Measurements from ENCODE around the gene MYO5C. TPM values are rescaled to one million over a fixed set of nuclear protein-coding genes. Genes with fewer than 3 reads are reported as not detected.
"Not testable (repeated sequence)": the region's sequence is repeated elsewhere in the genome, so short reads cannot be mapped to it uniquely, and the experiment has no call there.

The MYO5C gene
- total RNA-seq, 1 donor from 2014 or later = 2.3 TPM

DNA sequence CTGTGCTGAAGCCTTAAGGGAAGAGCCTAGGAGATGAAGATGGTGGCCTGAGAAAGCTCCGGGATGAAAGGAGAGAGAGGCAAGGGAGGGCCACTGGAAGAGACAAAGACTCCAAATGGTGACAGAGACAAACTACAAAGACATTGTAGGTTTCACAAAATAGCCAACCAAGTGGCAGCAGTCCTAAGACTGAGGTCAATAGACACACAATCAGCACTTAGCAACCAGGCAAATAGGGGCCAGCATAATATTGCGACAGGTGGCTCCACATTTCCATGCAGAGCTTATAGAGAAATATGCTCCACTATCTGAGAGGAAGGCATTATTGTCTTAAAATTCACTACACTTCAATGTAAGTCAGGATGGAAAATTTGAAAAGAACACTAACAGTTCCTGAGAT is 22.1 kb upstream of the MYO5C start:
- no peak for ATAC-seq (ENCODE audit: poor library complexity)
- intact Hi-C loops (cut with DNase I) = no loop called here
- no peak for DNase-seq

GRCh38 chr15:52317022-52317421 is 21.4 kb upstream of the MYO5C start:
- DNase-seq (no peak), ATAC-seq (ENCODE audit: poor library complexity) (no peak)
- intact Hi-C loops (cut with DNase I) = no loop called here

GRCh38 chr15:52309154-52309548 is 13.5 kb upstream of the MYO5C start:
- DNase-seq (no peak), ATAC-seq (ENCODE audit: poor library complexity) (peak; percentile 20)
- intact Hi-C loops (cut with DNase I) = no loop called here

DNA sequence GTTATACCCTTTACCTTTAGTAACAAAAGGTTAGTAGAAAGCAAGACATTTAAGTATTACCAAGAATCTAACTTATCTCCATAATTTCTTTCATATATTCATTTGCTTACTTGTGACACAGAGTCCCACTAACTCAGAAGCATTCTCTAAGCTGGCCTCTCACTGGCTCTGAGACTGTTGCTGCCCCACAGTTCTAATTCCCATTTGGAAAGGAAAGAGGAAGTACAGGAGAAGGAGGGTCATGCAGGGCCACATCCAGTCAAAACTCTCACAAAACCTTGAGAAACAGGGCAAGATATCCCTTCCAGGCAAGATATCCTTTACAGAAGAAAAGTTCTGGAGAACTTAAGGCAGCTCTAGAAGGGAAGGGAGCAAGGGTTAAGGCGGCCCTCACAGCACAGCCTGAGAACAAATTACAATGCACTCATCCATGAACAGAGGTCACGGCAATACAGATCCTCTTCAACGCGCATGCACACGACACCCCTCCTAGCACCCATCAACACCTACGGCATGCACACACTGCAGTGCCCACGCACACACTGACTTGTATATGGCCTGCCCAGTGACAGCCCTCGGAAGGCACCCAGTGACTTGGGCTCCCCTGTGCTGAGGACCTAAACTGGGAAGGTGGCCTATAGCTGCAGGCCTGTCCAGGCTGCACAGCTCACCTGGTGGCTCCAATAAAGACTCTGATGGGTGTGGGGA is 13.0 kb upstream of the MYO5C start:
- ATAC-seq (ENCODE audit: poor library complexity) (peak; percentile 43), DNase-seq (no peak)
- intact Hi-C loops (cut with DNase I) = no loop called here

DNA sequence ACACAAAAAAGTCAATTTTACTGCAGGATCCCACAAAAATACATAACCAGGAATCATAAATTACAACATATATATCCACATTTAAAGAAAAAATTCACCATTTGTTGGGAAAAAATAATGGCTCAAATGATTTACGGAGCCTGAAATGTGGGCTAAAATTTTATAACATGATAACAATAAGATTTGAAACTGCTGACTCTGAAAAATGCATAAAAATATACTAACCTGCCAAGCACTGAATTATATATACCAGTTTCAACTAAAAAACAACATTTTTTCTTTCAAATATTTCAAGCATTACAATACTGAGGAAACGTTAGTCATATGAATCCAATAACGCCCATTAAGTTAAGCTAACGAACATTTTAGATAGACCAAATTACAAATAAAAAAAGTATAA is 12.2 kb upstream of the MYO5C start:
- intact Hi-C loops (cut with DNase I) = no loop called here
- DNase-seq (no peak), ATAC-seq (ENCODE audit: poor library complexity) (no peak)

DNA sequence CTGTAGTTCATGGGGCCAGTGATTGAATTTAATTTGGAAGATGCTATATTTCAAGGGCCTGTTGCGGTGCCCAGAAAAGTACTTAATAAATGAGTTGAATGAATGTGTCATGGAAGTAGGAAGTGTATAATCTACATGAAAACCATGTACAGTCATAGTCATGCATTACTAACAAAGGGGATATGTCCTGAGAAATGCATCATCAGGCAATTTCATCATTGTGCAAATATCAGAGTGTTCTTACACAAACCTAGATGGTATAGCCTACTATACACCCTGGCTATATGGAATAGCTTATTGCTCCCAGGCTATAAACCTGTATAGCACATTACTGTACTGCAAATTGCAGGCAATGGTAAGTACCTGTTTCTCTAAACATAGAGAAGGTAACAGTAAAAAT is 10.7 kb upstream of the MYO5C start:
- intact Hi-C loops (cut with DNase I) = no loop called here
- DNase-seq (no peak), ATAC-seq (ENCODE audit: poor library complexity) (no peak)

- intact Hi-C loops (cut with DNase I) = no loop called here
- no peak for DNase-seq
- ATAC-seq (ENCODE audit: poor library complexity) = no peak
Observed at GRCh38 chr15:52303093-52303772, 7.6 kb upstream of the MYO5C start.

DNA sequence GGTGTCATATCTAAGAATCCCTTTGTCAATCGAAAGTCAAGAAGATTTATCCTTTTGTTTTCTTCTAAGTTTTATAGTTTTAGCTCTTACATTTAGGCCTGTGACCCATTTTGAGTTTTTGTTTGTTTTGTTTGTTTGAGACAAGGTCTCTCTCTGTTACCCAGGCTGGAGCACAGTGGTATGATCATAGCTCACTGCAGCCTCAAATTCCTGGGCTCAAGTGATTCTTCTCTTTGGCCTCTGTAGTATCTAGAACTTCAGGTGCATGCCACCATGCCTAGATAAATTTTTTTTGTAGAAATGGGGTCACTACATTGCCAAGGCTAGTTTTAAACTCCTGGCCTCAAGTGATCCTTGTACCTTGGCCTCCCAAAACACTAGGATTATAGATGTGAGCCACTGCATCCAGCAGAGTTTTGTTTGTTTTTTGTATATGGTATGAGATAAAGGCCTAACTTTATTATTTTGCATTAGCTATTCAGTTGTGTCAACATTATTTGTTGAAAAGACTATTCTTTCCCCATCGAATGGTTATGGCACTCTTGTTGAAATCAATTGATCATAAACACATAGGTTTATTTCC is 5.8 kb upstream of the MYO5C start:
- ATAC-seq (ENCODE audit: poor library complexity) = no peak
- no peak for DNase-seq
- intact Hi-C loops (cut with DNase I) = no loop called here

DNA sequence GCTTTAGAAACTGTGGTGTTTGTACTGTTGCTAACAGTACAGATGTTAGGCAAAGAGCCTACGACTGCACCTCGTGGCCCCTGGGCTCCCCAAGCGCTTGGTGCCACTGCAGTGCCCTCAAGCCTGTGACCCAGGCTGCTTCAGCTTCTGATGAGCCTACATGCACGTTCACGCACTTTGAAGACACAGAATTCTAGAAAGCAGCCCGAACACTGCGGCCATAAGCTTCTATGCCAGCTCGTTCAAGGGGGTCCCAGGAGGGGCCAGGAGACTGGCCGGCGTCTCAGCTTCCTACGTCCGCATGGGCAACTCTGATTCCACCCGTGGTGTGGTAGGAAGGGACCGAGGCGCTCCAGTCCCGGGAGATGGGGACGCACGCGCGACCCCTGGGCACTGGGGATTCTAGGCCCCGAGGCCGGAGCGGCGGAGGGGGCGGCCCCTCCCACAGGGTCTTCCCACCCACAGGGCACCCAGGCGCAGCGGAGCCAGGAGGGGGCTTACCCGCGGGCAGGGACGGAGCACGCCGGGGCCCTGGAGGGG is 653 bp downstream of the MYO5C start:
- DNase-seq (no peak), ATAC-seq (ENCODE audit: poor library complexity) (peak; percentile 13)
- intact Hi-C loops (cut with DNase I) = no loop called here

- DNase-seq (no peak), ATAC-seq (ENCODE audit: poor library complexity) (no peak)
- intact Hi-C loops (cut with DNase I) = no loop called here
Observed at GRCh38 chr15:52292780-52293392, 2.7 kb downstream of the MYO5C start.

- ATAC-seq (ENCODE audit: poor library complexity) = no peak
- intact Hi-C loops (cut with DNase I) = no loop called here
- no peak for DNase-seq
Observed at GRCh38 chr15:52291204-52291603, 4.4 kb downstream of the MYO5C start.

- intact Hi-C loops (cut with DNase I) = no loop called here
- DNase-seq = no peak
- no peak for ATAC-seq (ENCODE audit: poor library complexity)
Observed at GRCh38 chr15:52290800-52291199, 4.8 kb downstream of the MYO5C start.

- ATAC-seq (ENCODE audit: poor library complexity) (no peak), DNase-seq (no peak)
- intact Hi-C loops (cut with DNase I) = no loop called here
Observed at GRCh38 chr15:52290329-52290728, 5.3 kb downstream of the MYO5C start.

DNA sequence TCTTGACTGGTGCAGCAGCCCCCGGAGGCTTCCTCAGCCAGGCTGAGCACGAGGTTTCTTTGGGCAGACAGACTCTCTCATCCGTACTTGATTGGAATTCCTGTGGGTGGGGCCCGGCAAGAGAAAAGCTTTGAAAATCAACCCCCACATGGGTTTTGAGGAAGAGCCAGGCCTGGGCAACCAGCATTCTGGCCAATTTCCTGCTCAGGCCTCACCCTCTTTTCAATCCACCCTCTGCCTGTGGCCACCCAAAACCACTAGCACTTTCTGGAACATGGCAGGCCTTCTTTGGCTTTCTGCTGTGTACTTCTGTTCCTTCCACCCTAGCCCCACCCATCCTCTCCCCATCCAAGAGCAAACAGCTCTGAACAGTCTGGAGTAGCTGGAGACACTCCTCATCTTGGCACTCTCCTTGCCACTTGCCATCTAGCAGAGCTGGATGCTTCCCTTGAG is 5.9 kb downstream of the MYO5C start:
- intact Hi-C loops (cut with DNase I) = no loop called here
- no peak for DNase-seq
- peak; percentile 29 for ATAC-seq (ENCODE audit: poor library complexity)

DNA sequence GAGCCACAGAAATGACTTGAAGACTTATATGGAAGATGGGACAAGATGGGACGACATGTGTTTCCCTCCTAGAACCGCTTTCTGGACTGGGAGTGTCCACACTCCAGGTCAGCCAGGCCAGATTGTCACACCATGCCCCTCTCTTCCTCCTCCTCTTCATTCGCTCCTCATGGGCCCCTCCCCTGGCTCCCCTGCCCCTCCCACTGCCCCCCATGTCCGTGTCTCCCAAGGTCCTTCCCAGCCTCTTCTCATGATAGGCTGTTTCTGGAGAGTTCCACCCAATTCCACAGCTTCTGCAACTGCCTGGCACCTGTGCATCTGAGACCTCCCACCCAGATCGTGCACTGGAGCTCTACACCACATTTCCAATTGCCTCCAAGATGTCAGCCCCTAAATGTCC is 6.6 kb downstream of the MYO5C start:
- intact Hi-C loops (cut with DNase I) = no loop called here
- DNase-seq (no peak), ATAC-seq (ENCODE audit: poor library complexity) (no peak)

DNA sequence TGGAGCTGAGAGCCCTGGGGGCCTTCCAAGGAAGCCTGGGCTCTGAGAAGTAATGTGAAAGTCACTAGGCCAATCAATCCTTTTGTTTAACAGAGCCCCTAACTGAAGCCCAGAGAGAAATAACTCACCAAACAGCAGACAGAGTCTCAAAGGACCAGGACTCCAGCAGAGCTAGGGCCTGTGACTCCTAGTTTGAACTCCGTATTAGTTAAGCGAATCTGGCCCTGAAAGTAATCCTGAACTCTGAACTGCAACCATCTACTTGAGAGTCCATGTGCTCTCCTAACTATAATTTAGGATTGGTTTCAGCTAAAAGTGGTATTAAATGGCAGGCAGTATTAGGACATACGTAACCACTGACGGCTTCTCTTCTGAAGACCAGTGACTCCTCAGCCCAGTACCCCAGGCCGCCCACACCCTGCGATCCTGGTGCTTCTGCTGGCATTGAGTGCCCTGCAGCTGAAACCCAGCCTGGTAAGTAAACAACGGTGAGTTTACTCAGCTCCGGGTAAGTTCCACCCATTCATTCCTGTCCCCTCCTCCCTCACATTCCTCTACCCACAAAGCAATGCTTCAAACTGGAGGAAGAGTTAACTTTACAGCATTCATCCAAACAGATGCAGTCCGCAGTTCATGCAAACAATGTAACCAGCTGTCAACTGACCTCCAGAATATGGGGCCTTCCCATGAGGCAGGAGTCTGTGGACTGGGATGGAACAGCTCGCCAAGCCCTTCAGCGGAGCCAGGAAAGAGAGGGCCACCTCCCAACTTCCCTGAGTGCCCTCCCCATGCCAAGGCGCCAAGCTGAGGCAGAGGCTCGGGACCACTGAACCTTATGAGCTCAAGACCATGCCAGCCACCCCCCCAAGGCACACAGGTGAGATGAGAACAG is 7.3 kb downstream of the MYO5C start:
- DNase-seq (no peak), ATAC-seq (ENCODE audit: poor library complexity) (peak; percentile 45)
- intact Hi-C loops (cut with DNase I) = no loop called here

GRCh38 chr15:52287114-52287513 is 8.5 kb downstream of the MYO5C start:
- DNase-seq (no peak), ATAC-seq (ENCODE audit: poor library complexity) (no peak)
- intact Hi-C loops (cut with DNase I) = no loop called here

GRCh38 chr15:52285941-52286340 is 9.7 kb downstream of the MYO5C start:
- DNase-seq; ATAC-seq (ENCODE audit: poor library complexity); intact Hi-C loops (cut with DNase I): not testable (repeated sequence)

- DNase-seq (no peak), ATAC-seq (ENCODE audit: poor library complexity) (no peak)
- intact Hi-C loops (cut with DNase I) = no loop called here
Observed at GRCh38 chr15:52284164-52284563, 11.4 kb downstream of the MYO5C start.
